GM12878 (cell line): ENCODE data around the gene RAI14. TPM values are rescaled to one million over a fixed set of nuclear protein-coding genes. Genes with fewer than 3 reads are reported as not detected.

Experiments used
- BMI1 ChIP-seq: fragments of 450-650 bp; IDR thresholded peaks from 2 replicates; pipeline ENCODE4 v1.6.1; 2016; ENCODE audit warnings: mild to moderate bottlenecking, moderate library complexity, borderline replicate concordance
- DPF2 ChIP-seq: fragments of 450-650 bp; IDR thresholded peaks from 2 replicates; pipeline ENCODE4 v1.6.1; 2017; ENCODE audit warnings: mild to moderate bottlenecking
- HDAC2 ChIP-seq: fragments of 200-600 bp; sonication (generic); IDR thresholded peaks from 2 replicates; pipeline ENCODE4 v1.6.1; 2017
- IKZF1 ChIP-seq: fragments of 450-650 bp; conservative IDR thresholded peaks from 2 replicates; pipeline ENCODE4 v1.6.1; 2017; ENCODE audit warnings: antibody characterized with exemption, mild to moderate bottlenecking
- IRF4 ChIP-seq: IDR thresholded peaks from 2 replicates; pipeline ENCODE4 v1.6.1; 2011; ENCODE audit warnings: low read depth, low read length
- KLF5 ChIP-seq: fragments of 450-650 bp; IDR thresholded peaks from 2 replicates; pipeline ENCODE4 v1.6.1; 2014; ENCODE audit warnings: mild to moderate bottlenecking; ENCODE audit not compliant: partially characterized antibody
- MEF2B ChIP-seq: fragments of 450-650 bp; IDR thresholded peaks from 2 replicates; pipeline ENCODE4 v1.6.1; 2018; ENCODE audit warnings: mild to moderate bottlenecking, moderate library complexity; ENCODE audit not compliant: partially characterized antibody, poor library complexity, severe bottlenecking
- MXI1 ChIP-seq: fragments of 150-350 bp; IDR thresholded peaks from 2 replicates; pipeline ENCODE4 v1.6.1; 2011; ENCODE audit warnings: low read depth, mild to moderate bottlenecking, inconsistent platforms, low read length, improper control_type of control experiment
- NR2C1 ChIP-seq: fragments of 450-650 bp; IDR thresholded peaks from 2 replicates; pipeline ENCODE4 v1.6.1; 2017; ENCODE audit warnings: antibody characterized with exemption, mild to moderate bottlenecking, moderate library complexity
- NR2F1 ChIP-seq: fragments of 450-650 bp; conservative IDR thresholded peaks from 2 replicates; pipeline ENCODE4 v1.6.1; 2017; ENCODE audit warnings: mild to moderate bottlenecking
- PAX5 ChIP-seq: IDR thresholded peaks from 2 replicates; pipeline ENCODE4 v1.6.1; 2011; ENCODE audit warnings: low read depth, low read length, borderline replicate concordance
- POLR2A ChIP-seq: IDR thresholded peaks from 2 replicates; pipeline ENCODE4 v1.6.1; 2011; ENCODE audit warnings: low read depth, mild to moderate bottlenecking, low read length
- TAF1 ChIP-seq: IDR thresholded peaks from 2 replicates; pipeline ENCODE4 v1.6.1; 2011; ENCODE audit warnings: mild to moderate bottlenecking, low read depth, low read length, borderline replicate concordance
- TCF12 ChIP-seq: IDR thresholded peaks from 2 replicates; pipeline ENCODE4 v1.6.1; 2011; ENCODE audit warnings: low read depth, mild to moderate bottlenecking, low read length
- TCF3 ChIP-seq: IDR thresholded peaks from 2 replicates; pipeline ENCODE4 v1.6.1; 2012; ENCODE audit warnings: low read depth, mild to moderate bottlenecking, low read length, borderline replicate concordance; ENCODE audit not compliant: insufficient read depth
- polyA plus RNA-seq, 11 experiments: library from polyadenylated mRNA; depleted of rRNA in 4 of 11; unstranded in 6 of 11; stranded (reverse) in 5 of 11; fragments of >200 nt; fragmentation: Nextera tagmentation in 4 of 11; fragmentation: Illumina TruSeq in 1 of 11; extraction: Ambion mirVana in 4 of 11; extraction: Trizol in 1 of 11; gene quantifications; 1 replicate in 1 of 11; 2 replicates in 10 of 11; pipeline versions ENCODE4 v1.2.1 to v1.2.3, GENCODE V29; 2011 to 2016; ENCODE audit warnings: inconsistent platforms in 2 of 11, missing spikeins in 2 of 11, low read depth in 1 of 11
- total RNA-seq, 4 experiments: library from RNA; depleted of rRNA in 3 of 4; stranded (reverse); fragments of >200 nt in 3 of 4; fragmentation: Illumina TruSeq in 1 of 4; extraction: Trizol in 1 of 4; gene quantifications; 2 replicates each; pipeline versions ENCODE4 v1.2.1 to v1.2.3, GENCODE V29; 2013 to 2021
- TF ChIP-seq, protein P1 (sequence below): fragments of 450-650 bp; conservative IDR thresholded peaks from 2 replicates; pipeline ENCODE4 v1.6.1; 2017; ENCODE audit warnings: mild to moderate bottlenecking, moderate library complexity
- TF ChIP-seq, protein P2 (sequence below): fragments of 450-650 bp; IDR thresholded peaks from 2 replicates; pipeline ENCODE4 v1.6.1; 2017; ENCODE audit warnings: antibody characterized with exemption, mild to moderate bottlenecking, moderate library complexity
- TF ChIP-seq, protein P3 (sequence below): fragments of 450-650 bp; IDR thresholded peaks from 2 replicates; pipeline ENCODE4 v1.6.1; 2016; ENCODE audit warnings: mild to moderate bottlenecking
- TF ChIP-seq, protein P4 (sequence below): fragments of 150-350 bp; IDR thresholded peaks from 2 replicates; pipeline ENCODE4 v1.6.1; 2016; ENCODE audit warnings: low read depth, low read length

The RAI14 gene
- total and polyA plus RNA-seq, 10 of the 15 experiments (the other 5 are each of a cell fraction or from before 2014, with no cell fraction given) = 0.18 to 4.6 (median 1.9) TPM

DNA sequence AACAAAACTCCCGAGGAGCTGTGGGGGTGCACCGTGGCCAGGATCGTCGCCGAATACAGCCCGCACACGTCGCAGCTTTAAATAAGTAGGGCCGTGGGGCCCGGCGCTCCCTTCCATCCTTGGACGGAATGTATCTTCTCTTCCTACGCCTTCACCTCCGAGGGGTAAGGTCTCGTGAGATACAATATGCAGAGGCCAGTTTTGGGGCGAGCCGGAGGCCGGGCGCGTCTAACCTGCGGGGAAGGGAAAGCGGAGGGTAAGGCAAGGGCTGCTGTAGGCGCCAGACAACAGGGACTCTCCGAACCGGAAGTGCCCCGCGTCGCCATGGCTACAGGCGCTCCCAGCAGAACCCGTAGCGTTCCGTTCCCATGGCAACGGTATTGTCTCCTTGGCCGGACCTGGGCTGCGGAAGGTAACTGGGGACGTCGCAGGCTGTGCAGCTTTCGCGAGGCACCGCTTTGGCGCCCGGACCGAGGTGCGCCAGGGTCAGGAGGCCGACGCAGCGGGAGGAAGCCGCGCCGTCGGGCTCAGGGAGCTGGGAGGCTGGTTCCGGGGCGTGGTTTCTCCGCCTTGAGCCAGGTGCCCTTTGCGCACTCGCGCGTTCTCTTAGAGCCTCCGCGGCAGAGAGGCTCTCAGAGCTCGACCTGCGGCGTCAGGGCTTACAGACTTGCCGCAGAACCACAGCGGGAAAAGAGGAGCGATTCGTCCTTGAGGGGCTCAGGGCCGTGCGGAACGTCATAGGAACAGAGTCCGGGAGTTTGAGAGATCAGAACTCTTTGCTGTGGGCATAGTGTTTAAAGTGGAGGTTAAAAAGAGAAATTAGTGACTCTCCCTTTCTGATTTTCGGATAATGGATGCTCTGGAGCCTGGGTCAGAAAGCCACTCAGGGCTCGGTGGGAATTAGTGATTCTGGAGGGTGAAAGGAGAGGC lies 182.9 kb downstream of the RAI14 start, which contains the start of gene TTC23L (continued):
- TF ChIP-seq NR2C1 (no peak), MXI1 (peak; percentile 86), IKZF1 (peak; percentile 76), PAX5 (peak; percentile 52; the same call in 1 of the 2 replicates), TCF3 (0 out of 2 replicates have a peak, but pooled peaks have one; percentile 26), POLR2A (peak; percentile 83), BMI1 (peak; percentile 99), MEF2B (peak; percentile 55), TAF1 (peak; percentile 65; the same call in 1 of the 2 replicates), IRF4 (peak; percentile 57; the same call in 1 of the 2 replicates), KLF5 (no peak), DPF2 (peak; percentile 23; the same call in 1 of the 2 replicates), HDAC2 (peak; percentile 76; the same call in 1 of the 2 replicates), TCF12 (no peak), NR2F1 (peak; percentile 69)
- TF ChIP-seq, protein P1, sequence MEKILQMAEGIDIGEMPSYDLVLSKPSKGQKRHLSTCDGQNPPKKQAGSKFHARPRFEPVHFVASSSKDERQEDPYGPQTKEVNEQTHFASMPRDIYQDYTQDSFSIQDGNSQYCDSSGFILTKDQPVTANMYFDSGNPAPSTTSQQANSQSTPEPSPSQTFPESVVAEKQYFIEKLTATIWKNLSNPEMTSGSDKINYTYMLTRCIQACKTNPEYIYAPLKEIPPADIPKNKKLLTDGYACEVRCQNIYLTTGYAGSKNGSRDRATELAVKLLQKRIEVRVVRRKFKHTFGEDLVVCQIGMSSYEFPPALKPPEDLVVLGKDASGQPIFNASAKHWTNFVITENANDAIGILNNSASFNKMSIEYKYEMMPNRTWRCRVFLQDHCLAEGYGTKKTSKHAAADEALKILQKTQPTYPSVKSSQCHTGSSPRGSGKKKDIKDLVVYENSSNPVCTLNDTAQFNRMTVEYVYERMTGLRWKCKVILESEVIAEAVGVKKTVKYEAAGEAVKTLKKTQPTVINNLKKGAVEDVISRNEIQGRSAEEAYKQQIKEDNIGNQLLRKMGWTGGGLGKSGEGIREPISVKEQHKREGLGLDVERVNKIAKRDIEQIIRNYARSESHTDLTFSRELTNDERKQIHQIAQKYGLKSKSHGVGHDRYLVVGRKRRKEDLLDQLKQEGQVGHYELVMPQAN = peak; percentile 68
- TF ChIP-seq, protein P2, sequence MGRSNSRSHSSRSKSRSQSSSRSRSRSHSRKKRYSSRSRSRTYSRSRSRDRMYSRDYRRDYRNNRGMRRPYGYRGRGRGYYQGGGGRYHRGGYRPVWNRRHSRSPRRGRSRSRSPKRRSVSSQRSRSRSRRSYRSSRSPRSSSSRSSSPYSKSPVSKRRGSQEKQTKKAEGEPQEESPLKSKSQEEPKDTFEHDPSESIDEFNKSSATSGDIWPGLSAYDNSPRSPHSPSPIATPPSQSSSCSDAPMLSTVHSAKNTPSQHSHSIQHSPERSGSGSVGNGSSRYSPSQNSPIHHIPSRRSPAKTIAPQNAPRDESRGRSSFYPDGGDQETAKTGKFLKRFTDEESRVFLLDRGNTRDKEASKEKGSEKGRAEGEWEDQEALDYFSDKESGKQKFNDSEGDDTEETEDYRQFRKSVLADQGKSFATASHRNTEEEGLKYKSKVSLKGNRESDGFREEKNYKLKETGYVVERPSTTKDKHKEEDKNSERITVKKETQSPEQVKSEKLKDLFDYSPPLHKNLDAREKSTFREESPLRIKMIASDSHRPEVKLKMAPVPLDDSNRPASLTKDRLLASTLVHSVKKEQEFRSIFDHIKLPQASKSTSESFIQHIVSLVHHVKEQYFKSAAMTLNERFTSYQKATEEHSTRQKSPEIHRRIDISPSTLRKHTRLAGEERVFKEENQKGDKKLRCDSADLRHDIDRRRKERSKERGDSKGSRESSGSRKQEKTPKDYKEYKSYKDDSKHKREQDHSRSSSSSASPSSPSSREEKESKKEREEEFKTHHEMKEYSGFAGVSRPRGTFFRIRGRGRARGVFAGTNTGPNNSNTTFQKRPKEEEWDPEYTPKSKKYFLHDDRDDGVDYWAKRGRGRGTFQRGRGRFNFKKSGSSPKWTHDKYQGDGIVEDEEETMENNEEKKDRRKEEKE = no peak
- TF ChIP-seq, protein P3, sequence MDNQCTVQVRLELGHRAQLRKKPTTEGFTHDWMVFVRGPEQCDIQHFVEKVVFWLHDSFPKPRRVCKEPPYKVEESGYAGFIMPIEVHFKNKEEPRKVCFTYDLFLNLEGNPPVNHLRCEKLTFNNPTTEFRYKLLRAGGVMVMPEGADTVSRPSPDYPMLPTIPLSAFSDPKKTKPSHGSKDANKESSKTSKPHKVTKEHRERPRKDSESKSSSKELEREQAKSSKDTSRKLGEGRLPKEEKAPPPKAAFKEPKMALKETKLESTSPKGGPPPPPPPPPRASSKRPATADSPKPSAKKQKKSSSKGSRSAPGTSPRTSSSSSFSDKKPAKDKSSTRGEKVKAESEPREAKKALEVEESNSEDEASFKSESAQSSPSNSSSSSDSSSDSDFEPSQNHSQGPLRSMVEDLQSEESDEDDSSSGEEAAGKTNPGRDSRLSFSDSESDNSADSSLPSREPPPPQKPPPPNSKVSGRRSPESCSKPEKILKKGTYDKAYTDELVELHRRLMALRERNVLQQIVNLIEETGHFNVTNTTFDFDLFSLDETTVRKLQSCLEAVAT = 0 out of 2 replicates have a peak, but pooled peaks have one; percentile 42
- TF ChIP-seq, protein P4, sequence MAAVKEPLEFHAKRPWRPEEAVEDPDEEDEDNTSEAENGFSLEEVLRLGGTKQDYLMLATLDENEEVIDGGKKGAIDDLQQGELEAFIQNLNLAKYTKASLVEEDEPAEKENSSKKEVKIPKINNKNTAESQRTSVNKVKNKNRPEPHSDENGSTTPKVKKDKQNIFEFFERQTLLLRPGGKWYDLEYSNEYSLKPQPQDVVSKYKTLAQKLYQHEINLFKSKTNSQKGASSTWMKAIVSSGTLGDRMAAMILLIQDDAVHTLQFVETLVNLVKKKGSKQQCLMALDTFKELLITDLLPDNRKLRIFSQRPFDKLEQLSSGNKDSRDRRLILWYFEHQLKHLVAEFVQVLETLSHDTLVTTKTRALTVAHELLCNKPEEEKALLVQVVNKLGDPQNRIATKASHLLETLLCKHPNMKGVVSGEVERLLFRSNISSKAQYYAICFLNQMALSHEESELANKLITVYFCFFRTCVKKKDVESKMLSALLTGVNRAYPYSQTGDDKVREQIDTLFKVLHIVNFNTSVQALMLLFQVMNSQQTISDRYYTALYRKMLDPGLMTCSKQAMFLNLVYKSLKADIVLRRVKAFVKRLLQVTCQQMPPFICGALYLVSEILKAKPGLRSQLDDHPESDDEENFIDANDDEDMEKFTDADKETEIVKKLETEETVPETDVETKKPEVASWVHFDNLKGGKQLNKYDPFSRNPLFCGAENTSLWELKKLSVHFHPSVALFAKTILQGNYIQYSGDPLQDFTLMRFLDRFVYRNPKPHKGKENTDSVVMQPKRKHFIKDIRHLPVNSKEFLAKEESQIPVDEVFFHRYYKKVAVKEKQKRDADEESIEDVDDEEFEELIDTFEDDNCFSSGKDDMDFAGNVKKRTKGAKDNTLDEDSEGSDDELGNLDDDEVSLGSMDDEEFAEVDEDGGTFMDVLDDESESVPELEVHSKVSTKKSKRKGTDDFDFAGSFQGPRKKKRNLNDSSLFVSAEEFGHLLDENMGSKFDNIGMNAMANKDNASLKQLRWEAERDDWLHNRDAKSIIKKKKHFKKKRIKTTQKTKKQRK = no peak
